ENCODE results near the gene CLRN3. TPM values are rescaled to one million over a fixed set of nuclear protein-coding genes. Genes with fewer than 3 reads are reported as not detected.

The CLRN3 gene
- polyA plus RNA-seq, 2 of the 4 experiments (the other 2 are of a cell fraction) = 0.08 TPM; not detected in 1

DNA sequence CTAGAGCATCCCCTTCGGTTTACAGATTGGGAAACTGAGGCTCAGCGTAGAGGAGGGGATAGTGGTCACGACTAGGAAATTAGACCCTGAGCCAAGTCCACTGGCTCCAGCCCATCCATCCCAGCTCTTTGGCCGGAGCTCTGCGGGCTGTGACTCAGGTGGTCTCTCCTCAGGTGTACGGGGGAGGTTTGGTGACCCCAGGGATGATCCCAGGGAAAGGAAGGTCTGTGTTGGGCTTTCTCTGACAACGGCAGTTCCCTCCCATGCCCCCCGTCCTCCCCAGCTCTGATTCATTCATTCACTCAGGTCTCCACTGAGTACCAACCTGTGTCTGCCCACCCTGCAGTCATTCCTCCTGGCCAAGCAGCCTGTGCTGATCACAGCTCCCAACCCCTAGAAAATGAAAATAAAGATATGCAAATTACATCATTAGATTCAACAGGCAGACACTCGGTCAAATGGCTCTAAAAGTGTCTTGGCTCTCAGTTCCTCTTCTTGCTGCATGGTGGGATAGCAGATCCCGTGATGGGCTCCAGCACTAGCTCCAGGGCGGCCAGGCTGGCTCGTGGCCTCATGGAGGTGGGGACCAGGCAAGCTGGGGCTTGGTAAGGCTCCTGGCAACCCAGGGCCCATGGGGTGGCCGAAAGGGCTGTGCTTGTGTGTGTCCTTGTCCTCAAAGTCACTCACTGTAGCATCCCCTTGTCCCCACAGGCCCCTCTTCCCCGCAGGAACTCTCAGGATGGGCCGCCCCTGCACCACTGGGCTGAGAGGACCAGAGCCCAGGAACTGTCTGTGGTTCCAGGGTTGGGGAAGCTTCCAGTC lies 37.8 kb downstream of the CLRN3 start:
- POLR2A ChIA-PET = no interaction called here
- CTCF ChIA-PET = interaction anchor here (0.6 to 3.2 kb wide), 44 partner anchors 9 to 1985 kb away, joined by 3 to 32 read pairs (median 4); partner anchors contain the start of gene PTPRE
- no peak for TF ChIP-seq RFX5 (IDR thresholded peaks at IDR 0.05)
- Histone ChIP-seq H3K9me3 (0 out of 3 replicates have a peak, but pooled peaks cover 2% of the 10 kb centered on the region), H3K4me2 (no peak overlapping the region), H3K27ac (no peak overlapping the region), H3K4me1 (no peaks in the 10 kb centered on the region), H3K4me3 (no peak overlapping the region)
- DNase-seq (ENCODE audit: low read depth in 1 of 2, low spot score in 1 of 2) (no peak), FAIRE-seq (no peak), ATAC-seq (no peak)
- WGBS (ENCODE audit: missing lambda C conversion rate) = 41% methylated on average over 15 of the region's 15 CpGs

DNA sequence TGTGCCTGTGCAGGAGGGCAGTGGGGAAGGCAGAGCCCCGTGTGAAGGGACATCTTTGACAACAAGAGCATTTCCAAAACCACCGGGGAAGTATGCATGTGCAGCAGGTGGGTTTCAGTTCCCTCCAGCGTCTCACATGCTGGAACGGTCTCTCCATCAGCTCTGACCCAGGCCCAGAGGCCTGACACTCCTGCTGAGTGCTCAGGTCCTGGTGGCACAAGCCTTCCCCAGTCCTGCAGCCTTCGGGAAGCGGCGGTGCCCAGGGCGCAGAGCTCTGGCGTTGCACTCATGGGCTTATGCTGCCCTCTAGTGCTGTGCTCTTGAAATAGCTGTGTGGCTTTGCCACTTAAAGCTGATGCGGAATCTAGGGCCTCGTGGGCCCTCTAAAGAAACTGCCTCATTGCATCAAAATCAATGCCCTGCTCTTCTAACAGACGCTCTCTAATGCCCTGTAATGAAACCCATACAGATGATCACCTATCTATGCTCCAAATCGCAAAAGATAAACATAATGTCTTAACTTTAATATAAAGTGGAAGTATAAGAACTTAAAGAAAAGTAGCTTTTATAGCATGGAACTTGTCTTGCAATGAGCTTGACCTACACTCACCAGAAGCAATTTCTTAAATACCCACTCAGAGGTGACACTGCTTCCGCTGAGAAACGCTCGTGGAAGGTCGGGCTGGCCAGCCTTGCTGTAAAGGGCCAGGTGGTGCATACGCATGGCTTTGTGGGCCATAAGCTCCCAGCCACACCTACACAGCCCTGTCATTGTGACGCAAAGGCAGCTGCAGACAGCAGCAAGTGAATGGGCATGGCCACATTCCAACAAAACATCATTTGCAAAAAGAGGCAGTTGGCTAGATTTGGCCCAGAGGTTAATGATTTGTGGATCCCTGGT lies 38.6 kb downstream of the CLRN3 start:
- ChIA-PET CTCF (interaction anchor here (0.6 to 3.2 kb wide), 61 partner anchors 8 to 1984 kb away, joined by 3 to 32 read pairs (median 4); partner anchors contain the start of genes CLRN3 and PTPRE), POLR2A (no interaction called here)
- TF ChIP-seq FOSB (CRISPR knock-in tag; IDR thresholded peaks at IDR 0.05) (no peak), CEBPB (IDR thresholded peaks at IDR 0.05) (no peak), SMC3 (IDR thresholded peaks at IDR 0.05) (peak; percentile 80), RAD21 (conservative IDR thresholded peaks at IDR 0.05 in 1 of 2, IDR thresholded peaks at IDR 0.05 in 1 of 2) (peak; percentile 90 to 91), EHMT2 (IDR thresholded peaks at IDR 0.05; ENCODE audit: low read depth) (no peak)
- TF ChIP-seq, protein P1, sequence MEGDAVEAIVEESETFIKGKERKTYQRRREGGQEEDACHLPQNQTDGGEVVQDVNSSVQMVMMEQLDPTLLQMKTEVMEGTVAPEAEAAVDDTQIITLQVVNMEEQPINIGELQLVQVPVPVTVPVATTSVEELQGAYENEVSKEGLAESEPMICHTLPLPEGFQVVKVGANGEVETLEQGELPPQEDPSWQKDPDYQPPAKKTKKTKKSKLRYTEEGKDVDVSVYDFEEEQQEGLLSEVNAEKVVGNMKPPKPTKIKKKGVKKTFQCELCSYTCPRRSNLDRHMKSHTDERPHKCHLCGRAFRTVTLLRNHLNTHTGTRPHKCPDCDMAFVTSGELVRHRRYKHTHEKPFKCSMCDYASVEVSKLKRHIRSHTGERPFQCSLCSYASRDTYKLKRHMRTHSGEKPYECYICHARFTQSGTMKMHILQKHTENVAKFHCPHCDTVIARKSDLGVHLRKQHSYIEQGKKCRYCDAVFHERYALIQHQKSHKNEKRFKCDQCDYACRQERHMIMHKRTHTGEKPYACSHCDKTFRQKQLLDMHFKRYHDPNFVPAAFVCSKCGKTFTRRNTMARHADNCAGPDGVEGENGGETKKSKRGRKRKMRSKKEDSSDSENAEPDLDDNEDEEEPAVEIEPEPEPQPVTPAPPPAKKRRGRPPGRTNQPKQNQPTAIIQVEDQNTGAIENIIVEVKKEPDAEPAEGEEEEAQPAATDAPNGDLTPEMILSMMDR (IDR thresholded peaks at IDR 0.05) = peak; percentile 81
- FAIRE-seq (no peak), DNase-seq (ENCODE audit: low read depth in 1 of 2, low spot score in 1 of 2) (peak; percentile 60 to 82), ATAC-seq (peak; percentile 86 to 96)
- H3K4me2 ChIP-seq = peak overlapping the region; percentile 52; the same call in 2 of the 3 replicates
- H3K9me3 ChIP-seq = no peaks in the 10 kb centered on the region
- H3K4me3 ChIP-seq = no peak overlapping the region
- H3K4me1 ChIP-seq = no peaks in the 10 kb centered on the region
- WGBS (ENCODE audit: missing lambda C conversion rate) = 16% methylated on average over 19 of the region's 19 CpGs
- no peak overlapping the region for H3K27ac ChIP-seq

DNA sequence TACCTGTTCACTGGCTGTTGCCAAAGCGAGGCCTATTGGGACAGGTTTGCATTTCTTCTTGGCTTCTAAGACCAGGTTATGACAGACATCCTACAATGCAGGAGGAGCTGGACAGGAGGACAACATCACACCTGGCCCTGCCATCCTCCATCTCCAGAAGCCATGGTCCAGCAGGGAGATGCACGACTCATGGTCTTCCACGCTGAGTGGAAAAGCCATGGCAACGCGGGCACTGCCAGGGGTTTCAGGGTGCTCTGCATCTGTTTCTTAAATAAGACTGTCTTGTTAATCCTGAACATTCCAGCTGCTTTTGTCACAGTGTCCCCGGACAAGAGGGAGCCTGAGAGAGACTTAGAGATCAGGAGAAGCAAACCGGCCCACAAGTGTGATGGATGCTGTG lies 40.3 kb downstream of the CLRN3 start:
- POLR2A ChIA-PET = no interaction called here
- no peak for FAIRE-seq
- H3K4me1 ChIP-seq = no peaks in the 10 kb centered on the region
- DNase-seq (ENCODE audit: low read depth in 1 of 2, low spot score in 1 of 2) = no peak
- CTCF ChIA-PET = interaction anchor here (1.3 to 2.9 kb wide), 2 partner anchors 12 to 215 kb away, joined by 4 to 20 read pairs; no protein-coding TSS in a partner anchor
- no peak overlapping the region for H3K4me2 ChIP-seq
- TF ChIP-seq RAD21 (conservative IDR thresholded peaks at IDR 0.05 in 1 of 2, IDR thresholded peaks at IDR 0.05 in 1 of 2) = no peak
- TF ChIP-seq, protein P2, sequence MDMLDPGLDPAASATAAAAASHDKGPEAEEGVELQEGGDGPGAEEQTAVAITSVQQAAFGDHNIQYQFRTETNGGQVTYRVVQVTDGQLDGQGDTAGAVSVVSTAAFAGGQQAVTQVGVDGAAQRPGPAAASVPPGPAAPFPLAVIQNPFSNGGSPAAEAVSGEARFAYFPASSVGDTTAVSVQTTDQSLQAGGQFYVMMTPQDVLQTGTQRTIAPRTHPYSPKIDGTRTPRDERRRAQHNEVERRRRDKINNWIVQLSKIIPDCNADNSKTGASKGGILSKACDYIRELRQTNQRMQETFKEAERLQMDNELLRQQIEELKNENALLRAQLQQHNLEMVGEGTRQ (IDR thresholded peaks at IDR 0.05) = no peak
- H3K9me3 ChIP-seq = no peaks in the 10 kb centered on the region
- WGBS (ENCODE audit: missing lambda C conversion rate) = 23% methylated on average over 7 of the region's 7 CpGs
- H3K27ac ChIP-seq = no peak overlapping the region
- H3K4me3 ChIP-seq = no peak overlapping the region
- no peak for ATAC-seq

DNA sequence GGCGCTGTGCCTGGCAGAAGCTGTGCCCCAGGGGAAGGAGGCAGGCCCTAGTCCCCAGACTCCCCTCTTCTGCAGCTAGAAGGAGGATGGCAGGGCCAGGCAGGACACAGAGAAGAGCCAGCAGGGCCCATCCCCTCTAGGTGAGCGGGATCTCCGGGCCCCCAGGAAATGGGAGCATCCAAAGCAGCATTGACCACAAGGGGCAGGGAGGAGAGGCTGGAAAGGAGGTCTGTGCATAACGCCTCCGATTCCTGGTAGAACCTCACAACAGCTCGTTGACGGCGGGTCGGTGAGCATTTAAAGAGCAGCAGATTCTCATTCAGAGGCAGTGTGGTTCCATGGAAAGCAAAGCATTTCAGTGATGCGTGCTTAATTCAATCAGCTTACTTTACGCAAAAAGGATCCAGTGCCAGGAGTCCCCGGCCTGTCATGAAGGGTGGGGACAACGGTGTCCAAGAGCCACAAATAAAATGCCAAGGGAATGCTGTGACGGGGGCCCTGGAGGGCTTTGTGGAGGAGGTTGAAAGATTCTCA lies 41.0 kb downstream of the CLRN3 start:
- POLR2A ChIA-PET = no interaction called here
- TF ChIP-seq TP53 (CRISPR knock-in tag; IDR thresholded peaks at IDR 0.05) = no peak
- TF ChIP-seq EP300 (IDR thresholded peaks at IDR 0.05) = no peak
- TF ChIP-seq PHF8 (IDR thresholded peaks at IDR 0.05; ENCODE audit: borderline replicate concordance, low read depth) = no peak
- no peak for TF ChIP-seq ZC3H11A (IDR thresholded peaks at IDR 0.05)
- TF ChIP-seq PBX3 (IDR thresholded peaks at IDR 0.05) = no peak
- H3K4me3 ChIP-seq = no peak overlapping the region
- CTCF ChIA-PET = interaction anchor here (0.6 to 2.5 kb wide), 3 partner anchors 136 to 277 kb away, joined by 4 to 12 read pairs (median 4); no protein-coding TSS in a partner anchor
- FAIRE-seq (no peak), DNase-seq (ENCODE audit: low read depth in 1 of 2, low spot score in 1 of 2) (no peak), ATAC-seq (no peak)
- 36% methylated on average over 14 of the region's 14 CpGs for WGBS (ENCODE audit: missing lambda C conversion rate)
- no peaks in the 10 kb centered on the region for H3K4me1 ChIP-seq
- H3K27ac ChIP-seq = no peak overlapping the region
- no peak overlapping the region for H3K4me2 ChIP-seq
- H3K9me3 ChIP-seq = no peaks in the 10 kb centered on the region

All from A549 (cell line).